ENCODE measurements around the gene NGLY1. TPM values are rescaled to one million over a fixed set of nuclear protein-coding genes. Genes with fewer than 3 reads are reported as not detected.

The NGLY1 gene
- total RNA-seq, 2 donors from 2014 or later, result 20.2 to 21.8 TPM

- Histone ChIP-seq H3K27ac (no peak overlapping the region), H3K4me1 (no peaks in the 10 kb centered on the region), H3K4me3 (no peak overlapping the region), H3K27me3 (no peaks in the 10 kb centered on the region), H3K36me3 (no peaks in the 10 kb centered on the region), H3K9me3 (peaks cover 0 to 18% of the 10 kb centered on the region in 2 donors)
- TF ChIP-seq CTCF (IDR thresholded peaks at IDR 0.05), result no peak
- DNase-seq (ENCODE audit: low spot score), result no peak
These were observed 33.9 kb upstream of the NGLY1 start for GRCh38 chr3:25817107-25817506.

GRCh38 chr3:25812644-25813043, 29.4 kb upstream of the NGLY1 start:
- Histone ChIP-seq H3K9me3 (peaks cover 0 to 18% of the 10 kb centered on the region in 2 donors), H3K4me3 (no peak overlapping the region), H3K27me3 (no peaks in the 10 kb centered on the region), H3K27ac (no peak overlapping the region), H3K36me3 (no peaks in the 10 kb centered on the region), H3K4me1 (no peaks in the 10 kb centered on the region)
- no peak for DNase-seq (ENCODE audit: low spot score)
- no peak for TF ChIP-seq CTCF (IDR thresholded peaks at IDR 0.05)

GRCh38 chr3:25804676-25805075, 21.4 kb upstream of the NGLY1 start:
- Histone ChIP-seq H3K4me3 (no peak overlapping the region), H3K27me3 (no peaks in the 10 kb centered on the region), H3K4me1 (no peaks in the 10 kb centered on the region), H3K36me3 (no peaks in the 10 kb centered on the region), H3K9me3 (no peaks in the 10 kb centered on the region), H3K27ac (no peak overlapping the region)
- TF ChIP-seq CTCF (IDR thresholded peaks at IDR 0.05), result no peak
- no peak for DNase-seq (ENCODE audit: low spot score)

GRCh38 chr3:25803833-25804232, 20.6 kb upstream of the NGLY1 start:
- no peak for TF ChIP-seq CTCF (IDR thresholded peaks at IDR 0.05)
- no peaks in the 10 kb centered on the region for H3K27me3 ChIP-seq
- H3K36me3 ChIP-seq, result no peaks in the 10 kb centered on the region
- H3K9me3 ChIP-seq, result no peaks in the 10 kb centered on the region
- H3K4me1 ChIP-seq, result no peaks in the 10 kb centered on the region
- no peak overlapping the region for H3K4me3 ChIP-seq
- no peak for DNase-seq (ENCODE audit: low spot score)
- H3K27ac ChIP-seq, result no peak overlapping the region

- no peak overlapping the region for H3K27ac ChIP-seq
- H3K27me3 ChIP-seq, result no peaks in the 10 kb centered on the region
- no peaks in the 10 kb centered on the region for H3K36me3 ChIP-seq
- H3K9me3 ChIP-seq, result no peaks in the 10 kb centered on the region
- no peaks in the 10 kb centered on the region for H3K4me1 ChIP-seq
- H3K4me3 ChIP-seq, result no peak overlapping the region
- no peak for TF ChIP-seq CTCF (IDR thresholded peaks at IDR 0.05)
- DNase-seq (ENCODE audit: low spot score), result no peak
These were observed 18.5 kb upstream of the NGLY1 start for GRCh38 chr3:25801786-25802185.

All from right atrium auricular region (tissue), 2 donors.